ENCODE results near the gene OSR1.
"Not testable (repeated sequence)": the region's sequence is repeated elsewhere in the genome, so short reads cannot be mapped to it uniquely, and the experiment has no call there.

The OSR1 gene

DNA sequence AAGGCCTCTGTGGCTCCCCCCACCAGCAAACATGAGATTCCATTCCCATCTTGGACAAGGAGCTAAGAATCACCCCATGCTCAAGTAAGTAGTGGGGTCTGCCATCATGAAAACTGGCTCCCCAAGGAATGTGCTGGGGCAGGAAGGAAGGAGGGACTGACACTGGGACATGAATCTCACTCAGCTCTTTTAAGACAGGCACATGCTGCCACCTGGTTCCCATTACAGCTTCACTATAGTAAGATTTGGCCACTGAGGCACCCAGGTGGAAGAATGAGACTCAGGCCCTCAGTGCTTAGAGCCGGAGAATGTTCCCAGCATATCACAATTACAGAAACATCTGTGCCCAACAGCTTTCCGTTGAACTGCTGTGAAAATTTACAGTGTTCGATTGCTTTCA lies 38.7 kb downstream of the OSR1 start:
- Histone ChIP-seq H3K27ac (ENCODE audit: low read depth, low read length) (no peak overlapping the region), H3K9ac (ENCODE audit: low read length) (no peak overlapping the region), H3K36me3 (ENCODE audit: control insufficient read depth, insufficient read depth, low read length) (no peaks in the 10 kb centered on the region), H3K4me3 (ENCODE audit: low read length) (no peak overlapping the region), H3K27me3 (ENCODE audit: control insufficient read depth, insufficient read depth, low read length) (no peaks in the 10 kb centered on the region), H3K4me1 (ENCODE audit: control insufficient read depth, insufficient read depth, low read length) (no peaks in the 10 kb centered on the region)

DNA sequence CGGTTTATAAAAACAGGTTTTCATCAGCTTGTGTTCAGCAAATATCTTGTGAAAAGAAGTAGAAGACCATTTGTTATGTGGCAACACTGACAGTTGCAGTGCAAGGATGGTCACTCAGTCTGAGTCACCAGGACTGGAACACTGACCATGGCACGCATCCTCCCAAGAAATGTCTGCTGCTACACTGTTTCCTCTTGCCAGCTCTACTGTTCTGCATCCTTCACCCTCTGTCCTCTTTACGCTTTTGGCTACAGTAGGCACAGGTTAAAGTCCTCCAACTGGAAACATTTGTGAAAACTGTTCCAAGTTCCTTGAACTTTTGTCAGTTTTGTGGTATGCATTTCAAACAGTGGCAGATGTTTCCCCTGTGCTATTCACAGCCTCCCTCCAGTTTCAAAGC lies 39.4 kb downstream of the OSR1 start:
- Histone ChIP-seq H3K27ac (ENCODE audit: low read depth, low read length) (no peak overlapping the region), H3K27me3 (ENCODE audit: control insufficient read depth, insufficient read depth, low read length) (no peaks in the 10 kb centered on the region), H3K36me3 (ENCODE audit: control insufficient read depth, insufficient read depth, low read length) (no peaks in the 10 kb centered on the region), H3K9ac (ENCODE audit: low read length) (no peak overlapping the region), H3K4me1 (ENCODE audit: control insufficient read depth, insufficient read depth, low read length) (no peaks in the 10 kb centered on the region), H3K4me3 (ENCODE audit: low read length) (no peak overlapping the region)

DNA sequence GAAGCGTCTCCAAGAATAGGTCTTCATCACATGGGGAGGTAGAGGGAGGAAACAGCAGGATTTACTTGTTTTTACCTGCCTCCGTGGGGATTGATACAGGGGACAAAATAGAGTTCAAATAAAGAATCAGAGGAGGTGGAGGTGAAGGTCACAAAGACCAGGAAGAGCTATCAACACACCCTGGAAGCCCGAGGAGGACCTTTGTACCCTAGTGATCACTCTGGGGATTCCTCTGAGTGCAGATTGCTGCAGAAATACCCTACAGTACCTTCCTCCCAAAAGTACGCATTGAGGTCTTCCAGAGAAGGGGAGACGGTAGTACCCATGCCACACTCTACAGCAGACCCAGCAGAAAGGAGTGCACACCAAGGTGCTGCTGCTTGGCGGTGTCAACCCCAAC lies 44.9 kb downstream of the OSR1 start:
- Histone ChIP-seq H3K27ac (ENCODE audit: low read depth, low read length) (no peak overlapping the region), H3K36me3 (ENCODE audit: control insufficient read depth, insufficient read depth, low read length) (no peaks in the 10 kb centered on the region), H3K9ac (ENCODE audit: low read length) (no peak overlapping the region), H3K27me3 (ENCODE audit: control insufficient read depth, insufficient read depth, low read length) (no peaks in the 10 kb centered on the region), H3K4me3 (ENCODE audit: low read length) (no peak overlapping the region), H3K4me1 (ENCODE audit: control insufficient read depth, insufficient read depth, low read length) (no peaks in the 10 kb centered on the region)

DNA sequence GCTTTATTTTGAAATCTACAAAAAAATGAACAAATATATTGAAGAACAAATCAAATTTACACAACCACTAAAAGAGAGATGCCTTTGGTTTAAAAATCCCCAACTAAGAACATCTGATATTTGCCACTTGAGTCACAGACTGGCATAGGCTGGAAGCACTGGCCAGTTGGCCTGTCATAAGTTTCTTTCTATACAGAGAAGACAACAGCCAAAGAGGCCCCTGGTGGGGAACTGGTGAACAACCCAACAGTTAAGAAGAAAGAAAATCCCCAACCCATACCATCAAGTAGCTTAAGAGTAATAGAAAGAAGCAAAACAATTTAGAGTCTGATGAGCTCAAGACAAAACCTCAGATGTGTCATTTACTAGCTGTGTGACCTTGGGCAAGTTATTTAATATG lies 45.5 kb downstream of the OSR1 start:
- H3K4me3 ChIP-seq (ENCODE audit: low read length), result no peak overlapping the region

GRCh38 chr2:19306065-19306464 lies 52.4 kb downstream of the OSR1 start:
- not testable (repeated sequence) for H3K36me3 ChIP-seq (ENCODE audit: control insufficient read depth, insufficient read depth, low read length); H3K27ac ChIP-seq (ENCODE audit: low read depth, low read length); H3K27me3 ChIP-seq (ENCODE audit: control insufficient read depth, insufficient read depth, low read length); H3K4me3 ChIP-seq (ENCODE audit: low read length); H3K9ac ChIP-seq (ENCODE audit: low read length); H3K4me1 ChIP-seq (ENCODE audit: control insufficient read depth, insufficient read depth, low read length)

More for the DNA sequence above, 45.5 kb downstream of the OSR1 start:
- H3K27ac ChIP-seq (ENCODE audit: low read depth, low read length), result no peak overlapping the region
- H3K36me3 ChIP-seq (ENCODE audit: control insufficient read depth, insufficient read depth, low read length), result no peaks in the 10 kb centered on the region
- no peak overlapping the region for H3K9ac ChIP-seq (ENCODE audit: low read length)
- no peaks in the 10 kb centered on the region for H3K27me3 ChIP-seq (ENCODE audit: control insufficient read depth, insufficient read depth, low read length)
- H3K4me1 ChIP-seq (ENCODE audit: control insufficient read depth, insufficient read depth, low read length), result no peaks in the 10 kb centered on the region

DNA sequence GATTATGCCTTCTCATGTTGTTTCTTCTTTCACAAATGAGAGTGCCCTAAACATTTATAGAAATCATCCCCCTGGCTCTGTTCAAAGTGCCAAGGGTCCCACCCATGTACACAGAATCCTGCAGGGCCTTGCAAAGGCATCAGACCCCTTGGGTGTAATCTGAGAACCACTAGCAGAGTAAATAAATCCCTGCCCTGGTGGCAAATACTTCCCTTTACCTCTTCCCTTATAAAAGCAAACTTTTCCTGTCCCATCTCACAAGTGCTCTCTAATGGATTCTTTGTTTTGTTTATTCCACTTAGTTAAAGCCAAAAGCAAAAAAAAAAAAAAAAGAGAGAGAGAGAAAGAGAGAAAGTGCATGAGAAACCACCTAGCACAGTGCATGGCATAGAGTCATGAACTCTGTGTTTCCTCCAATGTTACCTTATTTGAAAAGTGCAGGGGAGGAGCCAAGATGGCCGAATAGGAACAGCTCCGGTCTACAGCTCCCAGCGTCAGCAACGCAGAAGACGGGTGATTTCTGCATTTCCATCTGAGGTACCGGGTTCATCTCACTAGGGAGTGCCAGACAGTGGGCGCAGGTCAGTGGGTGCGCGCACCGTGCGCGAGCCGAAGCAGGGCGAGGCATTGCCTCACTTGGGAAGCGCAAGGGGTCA lies 52.9 kb downstream of the OSR1 start:
- H3K4me1 ChIP-seq (ENCODE audit: control insufficient read depth, insufficient read depth, low read length); H3K9ac ChIP-seq (ENCODE audit: low read length); H3K4me3 ChIP-seq (ENCODE audit: low read length); H3K27ac ChIP-seq (ENCODE audit: low read depth, low read length); H3K27me3 ChIP-seq (ENCODE audit: control insufficient read depth, insufficient read depth, low read length); H3K36me3 ChIP-seq (ENCODE audit: control insufficient read depth, insufficient read depth, low read length): not testable (repeated sequence)

- Histone ChIP-seq H3K4me1 (ENCODE audit: control insufficient read depth, insufficient read depth, low read length) (no peaks in the 10 kb centered on the region), H3K36me3 (ENCODE audit: control insufficient read depth, insufficient read depth, low read length) (no peaks in the 10 kb centered on the region), H3K27ac (ENCODE audit: low read depth, low read length) (no peak overlapping the region), H3K9ac (ENCODE audit: low read length) (no peak overlapping the region), H3K27me3 (ENCODE audit: control insufficient read depth, insufficient read depth, low read length) (no peaks in the 10 kb centered on the region), H3K4me3 (ENCODE audit: low read length) (no peak overlapping the region)
Observed at GRCh38 chr2:19301706-19302105, 56.7 kb downstream of the OSR1 start.

Data from rectal smooth muscle tissue (tissue), 1 donor.